Pulmonary artery endothelial cell (primary cell): ENCODE data around the gene APAF1. TPM values are rescaled to one million over a fixed set of nuclear protein-coding genes. Genes with fewer than 3 reads are reported as not detected.
A peak's percentile ranks its signal among the peaks of the same experiment; 100 is the strongest.
"Not testable (repeated sequence)": the region's sequence is repeated elsewhere in the genome, so short reads cannot be mapped to it uniquely, and the experiment has no call there.

Source experiments
- DNase-seq: peaks from one replicate; pipeline ENCODE4 v3.0.0-alpha.2; 2011; ENCODE audit warnings: low read depth, low spot score
- total RNA-seq: library from RNA; depleted of rRNA; stranded (reverse); fragments of >200 nt; gene quantifications from 2 replicates; pipeline ENCODE4 v1.2.3, GENCODE V29; 2014

APAF1 gene, protein sequence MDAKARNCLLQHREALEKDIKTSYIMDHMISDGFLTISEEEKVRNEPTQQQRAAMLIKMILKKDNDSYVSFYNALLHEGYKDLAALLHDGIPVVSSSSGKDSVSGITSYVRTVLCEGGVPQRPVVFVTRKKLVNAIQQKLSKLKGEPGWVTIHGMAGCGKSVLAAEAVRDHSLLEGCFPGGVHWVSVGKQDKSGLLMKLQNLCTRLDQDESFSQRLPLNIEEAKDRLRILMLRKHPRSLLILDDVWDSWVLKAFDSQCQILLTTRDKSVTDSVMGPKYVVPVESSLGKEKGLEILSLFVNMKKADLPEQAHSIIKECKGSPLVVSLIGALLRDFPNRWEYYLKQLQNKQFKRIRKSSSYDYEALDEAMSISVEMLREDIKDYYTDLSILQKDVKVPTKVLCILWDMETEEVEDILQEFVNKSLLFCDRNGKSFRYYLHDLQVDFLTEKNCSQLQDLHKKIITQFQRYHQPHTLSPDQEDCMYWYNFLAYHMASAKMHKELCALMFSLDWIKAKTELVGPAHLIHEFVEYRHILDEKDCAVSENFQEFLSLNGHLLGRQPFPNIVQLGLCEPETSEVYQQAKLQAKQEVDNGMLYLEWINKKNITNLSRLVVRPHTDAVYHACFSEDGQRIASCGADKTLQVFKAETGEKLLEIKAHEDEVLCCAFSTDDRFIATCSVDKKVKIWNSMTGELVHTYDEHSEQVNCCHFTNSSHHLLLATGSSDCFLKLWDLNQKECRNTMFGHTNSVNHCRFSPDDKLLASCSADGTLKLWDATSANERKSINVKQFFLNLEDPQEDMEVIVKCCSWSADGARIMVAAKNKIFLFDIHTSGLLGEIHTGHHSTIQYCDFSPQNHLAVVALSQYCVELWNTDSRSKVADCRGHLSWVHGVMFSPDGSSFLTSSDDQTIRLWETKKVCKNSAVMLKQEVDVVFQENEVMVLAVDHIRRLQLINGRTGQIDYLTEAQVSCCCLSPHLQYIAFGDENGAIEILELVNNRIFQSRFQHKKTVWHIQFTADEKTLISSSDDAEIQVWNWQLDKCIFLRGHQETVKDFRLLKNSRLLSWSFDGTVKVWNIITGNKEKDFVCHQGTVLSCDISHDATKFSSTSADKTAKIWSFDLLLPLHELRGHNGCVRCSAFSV (N-terminal part only)
- 29.3 and 40.8 TPM in 2 replicates for total RNA-seq

DNA sequence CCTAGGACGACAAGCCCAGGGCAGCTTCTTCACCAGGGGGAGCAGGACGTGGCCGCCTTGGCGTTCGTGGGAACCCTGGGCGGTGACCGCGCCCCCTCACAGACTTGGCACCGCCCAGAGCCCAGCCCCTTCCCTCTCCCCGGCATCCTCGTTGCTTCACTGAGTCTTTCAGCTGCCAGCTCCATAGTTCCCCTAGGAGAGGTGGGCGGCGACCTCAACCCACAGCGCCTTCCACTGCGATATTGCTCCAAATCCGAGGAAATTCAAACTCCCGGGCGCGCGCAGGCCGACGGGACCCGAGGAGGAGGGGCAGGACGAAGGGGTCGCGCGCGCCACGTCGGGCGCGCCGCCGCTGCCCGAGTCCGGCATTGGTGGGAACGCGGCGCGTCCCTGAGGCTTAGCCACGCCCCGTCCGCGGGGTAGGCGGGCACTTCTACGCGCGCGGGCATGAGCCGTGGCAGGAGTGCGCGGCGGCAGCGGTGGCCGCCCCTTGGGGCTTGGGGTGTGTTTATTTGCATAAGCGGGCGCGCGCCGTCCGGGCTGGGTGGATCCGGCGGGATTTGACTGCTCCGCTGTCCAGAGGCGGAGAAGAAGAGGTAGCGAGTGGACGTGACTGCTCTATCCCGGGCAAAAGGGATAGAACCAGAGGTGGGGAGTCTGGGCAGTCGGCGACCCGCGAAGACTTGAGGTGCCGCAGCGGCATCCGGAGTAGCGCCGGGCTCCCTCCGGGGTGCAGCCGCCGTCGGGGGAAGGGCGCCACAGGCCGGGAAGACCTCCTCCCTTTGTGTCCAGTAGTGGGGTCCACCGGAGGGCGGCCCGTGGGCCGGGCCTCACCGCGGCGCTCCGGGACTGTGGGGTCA is at the start of gene APAF1, which contains the start of gene IKBIP:
APAF1 (plus strand) TSS at position 579 of the 860 bp plus-strand sequence. CDS start 3,070 bp downstream, outside the sequence.
IKBIP (minus strand) TSS at position 77 of the 860 bp plus-strand sequence. CDS start 87 bp downstream, outside the sequence.
- peak; percentile 87 for DNase-seq

DNA sequence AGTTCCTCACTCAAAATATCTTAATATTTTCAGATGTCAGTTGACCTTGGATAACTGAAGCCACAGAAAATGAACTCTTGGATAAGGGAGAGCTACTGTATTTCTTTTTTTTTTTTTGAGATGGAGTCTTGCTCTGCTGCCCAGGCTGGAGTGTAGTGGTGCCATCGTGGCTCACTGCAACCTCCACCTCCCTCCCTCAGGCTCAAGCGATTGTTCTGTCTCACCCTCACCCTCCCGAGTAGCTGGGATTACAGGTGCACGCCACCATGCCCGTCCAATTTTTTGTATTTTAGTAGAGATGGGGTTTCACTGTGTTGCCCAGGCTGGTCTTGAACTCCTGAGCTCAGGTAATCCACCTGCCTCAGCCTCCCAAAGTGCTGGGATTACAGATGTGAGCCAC is 47.8 kb upstream of the APAF1 start:
- not testable (repeated sequence) for DNase-seq

DNA sequence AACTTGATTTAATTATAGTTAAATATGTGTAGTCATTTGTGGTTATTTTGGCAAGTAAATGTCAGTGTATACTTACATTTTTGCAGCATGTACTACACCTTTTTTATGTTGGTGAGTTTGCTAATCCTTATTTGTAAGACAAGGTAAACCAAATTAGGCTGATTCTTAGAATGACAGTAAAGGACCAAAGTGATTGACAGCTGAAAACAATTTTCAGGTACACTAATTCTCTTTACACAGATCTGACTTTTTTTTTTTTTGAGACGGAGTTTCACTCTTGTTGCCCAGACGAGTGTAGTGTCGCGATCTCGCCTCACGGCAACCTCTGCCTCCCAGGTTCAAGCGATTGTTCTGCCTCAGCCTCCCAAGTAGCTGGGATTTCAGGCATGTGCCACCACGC is 43.2 kb upstream of the APAF1 start:
- no peak for DNase-seq

DNA sequence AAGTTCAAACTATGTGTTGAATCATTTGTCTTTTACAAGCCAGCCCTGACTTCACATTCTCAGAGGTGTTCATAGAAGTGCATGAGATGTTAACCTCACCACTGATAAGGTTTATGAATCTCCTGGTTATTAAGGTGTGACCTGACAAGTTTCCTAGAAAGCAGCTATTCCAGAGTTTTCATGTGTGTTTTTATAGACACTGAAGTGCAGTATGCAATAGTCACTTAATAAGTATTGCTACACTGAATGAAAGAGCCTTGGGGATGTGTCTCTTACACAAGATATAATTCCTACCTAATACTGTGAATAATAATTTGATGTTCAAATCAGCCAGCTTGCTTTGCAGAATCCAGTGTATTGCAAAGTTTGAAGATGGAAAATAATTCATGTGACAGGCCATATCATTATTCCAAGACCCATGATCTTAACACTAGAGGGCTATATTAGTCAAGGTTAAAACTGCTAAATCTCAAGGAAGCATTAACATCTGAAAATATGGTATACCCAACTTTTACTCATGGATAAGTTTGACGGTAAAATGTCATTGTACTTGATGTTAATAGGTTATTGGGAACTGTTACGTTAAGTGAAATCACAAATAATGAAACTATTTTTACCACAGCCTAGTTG is 38.6 kb upstream of the APAF1 start:
- no peak for DNase-seq

DNA sequence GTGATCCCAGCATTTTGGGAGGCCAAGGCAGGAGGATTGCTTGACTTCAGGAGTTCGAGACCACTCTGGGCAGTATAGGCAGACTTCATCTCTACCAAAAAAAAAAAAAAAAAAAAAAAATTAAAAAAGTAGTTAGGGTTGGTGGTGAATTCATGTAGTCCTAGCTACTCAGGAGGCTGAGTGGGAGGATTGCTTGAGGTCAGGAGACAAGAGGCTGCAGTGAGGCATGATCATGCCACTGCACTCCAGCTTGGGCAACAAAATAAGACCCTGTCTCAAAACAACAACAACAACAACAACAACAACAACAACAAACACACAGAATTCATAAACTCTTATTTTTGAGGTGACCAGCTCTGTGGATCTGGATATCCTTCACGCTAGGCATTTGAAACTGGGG is 34.5 kb upstream of the APAF1 start:
- DNase-seq = no peak

DNA sequence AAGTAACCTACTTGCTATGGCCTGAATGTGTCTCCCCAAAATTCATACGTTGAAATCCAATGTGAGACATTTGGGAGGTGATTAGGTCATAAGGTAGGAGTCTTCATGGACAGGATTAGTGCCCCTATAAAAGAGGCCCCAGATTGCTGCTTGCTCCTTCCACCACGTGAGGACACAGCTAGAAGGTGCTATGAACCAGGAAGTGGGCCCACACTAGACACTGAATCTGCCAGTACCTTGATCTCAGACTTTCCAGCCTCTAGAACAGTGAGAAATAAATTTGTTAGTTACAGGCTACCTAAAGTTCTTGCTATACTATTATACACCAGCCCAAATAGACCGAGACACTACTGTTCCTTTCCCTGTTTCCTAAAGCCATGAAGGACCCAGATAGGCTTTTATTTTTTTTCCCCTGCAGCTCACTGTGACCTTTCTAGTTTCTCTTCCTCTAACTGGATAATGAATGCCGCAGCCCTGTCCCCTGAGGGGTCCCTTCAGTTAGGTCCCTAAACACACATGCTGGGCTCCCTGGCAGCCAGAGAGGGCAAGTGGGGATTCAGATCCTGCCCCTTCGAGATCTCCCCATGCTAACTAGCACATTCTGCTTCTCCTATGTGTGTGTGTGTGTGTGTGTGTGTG is 32.3 kb upstream of the APAF1 start:
- no peak for DNase-seq

DNA sequence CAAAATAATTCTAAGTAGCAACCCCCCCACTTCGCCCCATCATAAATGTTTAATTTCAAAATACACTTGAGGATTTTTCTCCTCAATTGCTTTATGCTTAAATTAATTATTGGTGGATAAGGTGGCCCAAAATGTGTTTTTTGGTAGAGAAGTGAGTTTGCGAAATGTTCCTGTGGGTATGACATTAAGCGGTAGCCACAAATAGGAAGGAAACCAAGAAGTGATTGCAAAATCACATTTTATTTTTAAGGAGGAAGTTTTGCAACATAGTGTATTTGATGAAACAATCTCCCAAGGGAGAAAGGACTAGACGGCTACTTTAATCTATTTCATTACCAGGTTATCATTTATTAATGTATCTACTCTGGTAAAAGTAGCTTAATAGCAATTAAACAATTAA is 26.1 kb upstream of the APAF1 start:
- DNase-seq = no peak

DNA sequence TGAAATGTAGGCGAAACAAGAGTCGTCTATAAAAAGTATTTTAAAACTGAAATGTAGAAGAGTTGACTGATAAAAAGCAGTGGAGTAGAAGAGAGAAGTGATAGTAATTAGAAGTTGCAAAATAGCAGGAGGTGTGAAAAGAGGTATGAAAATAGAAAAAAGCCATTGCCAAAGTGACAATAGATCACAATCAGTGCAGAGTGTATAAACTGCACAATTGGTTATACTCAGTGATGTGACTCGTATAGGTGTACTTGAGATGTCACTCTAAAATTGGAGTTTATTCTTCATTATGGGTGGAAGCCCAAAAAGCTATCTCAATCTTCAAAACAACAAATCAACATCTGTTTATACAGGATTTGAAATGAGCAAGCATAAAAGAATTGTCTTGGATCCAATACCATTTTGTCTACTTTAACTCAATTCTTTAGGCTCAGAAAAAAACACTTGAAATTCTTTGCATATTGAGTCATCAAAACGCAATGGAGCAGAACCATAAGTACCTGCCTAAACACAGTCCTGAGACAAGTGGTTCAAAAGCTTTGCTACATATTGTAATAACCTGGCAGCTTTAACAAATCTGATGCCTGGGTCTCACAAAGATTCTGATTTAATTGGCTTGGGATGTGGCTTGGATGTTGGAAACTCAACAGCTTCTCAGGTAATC is 9.3 kb upstream of the APAF1 start:
- DNase-seq = peak; percentile 27

DNA sequence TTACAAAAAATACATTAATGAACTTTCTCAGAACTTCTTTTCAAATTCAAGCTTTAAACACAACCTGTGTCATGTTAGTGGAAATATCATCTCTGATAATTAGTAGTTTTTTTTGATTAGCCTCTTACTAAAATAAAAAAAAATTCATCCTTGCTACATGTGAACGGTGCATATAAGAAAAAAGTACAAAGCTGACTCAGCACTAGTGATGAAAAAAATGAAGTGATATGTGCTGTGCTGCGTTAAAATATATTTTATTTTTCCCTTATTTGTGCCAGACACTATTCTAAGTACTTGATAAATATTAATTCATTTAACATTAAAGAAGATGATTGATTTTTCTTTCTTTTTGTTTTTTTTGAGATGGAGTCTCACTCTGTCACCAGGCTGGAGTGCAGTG is 8.0 kb upstream of the APAF1 start:
- DNase-seq = no peak

DNA sequence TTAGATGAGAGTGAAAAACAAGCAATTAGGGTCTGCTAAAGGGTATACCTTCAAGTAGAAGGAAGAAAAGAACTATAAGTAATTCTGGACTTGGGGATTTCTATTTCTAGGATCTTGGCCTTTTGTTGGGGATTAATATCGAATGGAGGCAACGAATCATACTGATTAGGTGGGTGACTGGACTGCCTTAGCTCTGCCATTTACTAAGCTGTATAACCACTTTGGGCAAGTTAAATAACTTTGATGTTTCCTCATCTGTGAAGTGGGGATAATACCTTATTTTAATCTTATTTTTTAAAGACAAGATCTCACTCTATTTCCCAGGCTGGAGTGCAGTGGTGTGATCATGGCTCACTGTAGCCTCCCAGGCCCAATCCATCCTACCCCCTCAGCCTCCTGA is 7.1 kb upstream of the APAF1 start:
- DNase-seq = no peak

DNA sequence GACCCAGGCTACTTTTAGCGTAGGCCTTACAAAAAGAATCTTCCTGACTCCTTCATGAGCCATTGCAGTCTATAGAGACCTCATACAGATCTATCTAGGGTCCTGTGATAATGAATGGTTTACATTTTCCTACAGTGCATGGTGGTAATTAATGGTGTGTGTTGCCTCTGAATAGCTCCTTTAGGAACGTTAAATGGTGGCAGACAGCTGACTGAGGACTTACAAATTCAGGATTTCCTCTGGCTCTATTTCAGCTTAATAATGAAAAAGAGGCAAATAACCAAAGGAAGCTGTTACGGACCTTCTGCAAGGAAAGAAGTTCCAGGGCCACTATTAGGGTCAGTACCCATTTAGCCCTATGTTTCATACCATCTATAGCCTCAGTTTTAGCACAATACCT is 5.6 kb upstream of the APAF1 start:
- DNase-seq = no peak

DNA sequence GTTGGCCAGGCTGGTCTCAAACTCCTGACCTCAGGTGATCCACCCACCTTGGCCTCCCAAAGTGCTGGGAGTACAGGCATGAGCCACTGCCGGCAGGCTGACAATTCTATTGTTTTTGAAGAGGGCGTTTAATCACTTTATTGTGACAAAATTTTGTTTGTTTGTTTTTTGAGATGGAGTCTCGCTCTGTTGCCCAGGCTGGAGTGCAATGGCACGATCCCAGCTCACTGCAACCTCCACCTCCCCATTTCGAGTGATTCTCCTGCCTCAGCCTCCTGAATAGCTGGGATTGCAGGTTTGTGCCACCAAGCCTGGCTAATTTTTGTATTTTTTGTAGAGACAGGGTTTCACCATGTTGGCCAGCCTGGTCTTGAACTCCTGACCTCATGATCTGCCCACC is 2.3 kb upstream of the APAF1 start:
- DNase-seq = not testable (repeated sequence)

DNA sequence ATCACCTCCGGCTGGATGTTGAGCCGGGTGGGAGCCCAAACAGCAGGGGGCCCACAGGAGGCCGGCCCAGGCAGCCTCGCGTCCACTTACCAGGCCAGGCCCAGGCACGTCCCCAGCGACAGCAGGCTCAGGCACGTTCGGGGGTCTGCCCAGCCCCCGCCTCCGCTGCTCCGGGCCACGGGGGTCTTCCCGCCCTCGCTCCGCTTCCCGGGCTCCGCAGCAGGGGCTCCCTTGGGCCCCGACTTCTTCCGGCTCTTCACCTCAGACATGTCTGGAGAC is 718 bp upstream of the APAF1 start:
- DNase-seq = peak; percentile 10

DNA sequence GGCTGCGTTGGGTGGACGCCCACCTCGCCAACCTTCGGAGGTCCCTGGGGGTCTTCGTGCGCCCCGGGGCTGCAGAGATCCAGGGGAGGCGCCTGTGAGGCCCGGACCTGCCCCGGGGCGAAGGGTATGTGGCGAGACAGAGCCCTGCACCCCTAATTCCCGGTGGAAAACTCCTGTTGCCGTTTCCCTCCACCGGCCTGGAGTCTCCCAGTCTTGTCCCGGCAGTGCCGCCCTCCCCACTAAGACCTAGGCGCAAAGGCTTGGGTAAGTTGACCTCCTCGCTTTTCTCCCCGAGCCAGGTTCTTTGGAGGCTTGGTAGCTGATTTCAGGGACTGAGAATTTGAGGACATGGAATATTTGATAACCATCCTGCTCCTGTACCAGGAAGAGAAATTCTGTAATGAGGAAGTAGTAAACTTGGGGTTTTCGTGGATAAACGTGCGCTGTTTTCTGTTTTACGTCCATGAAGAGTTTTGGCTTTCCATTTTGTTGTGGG is 530 bp downstream of the APAF1 start:
- no peak for DNase-seq

DNA sequence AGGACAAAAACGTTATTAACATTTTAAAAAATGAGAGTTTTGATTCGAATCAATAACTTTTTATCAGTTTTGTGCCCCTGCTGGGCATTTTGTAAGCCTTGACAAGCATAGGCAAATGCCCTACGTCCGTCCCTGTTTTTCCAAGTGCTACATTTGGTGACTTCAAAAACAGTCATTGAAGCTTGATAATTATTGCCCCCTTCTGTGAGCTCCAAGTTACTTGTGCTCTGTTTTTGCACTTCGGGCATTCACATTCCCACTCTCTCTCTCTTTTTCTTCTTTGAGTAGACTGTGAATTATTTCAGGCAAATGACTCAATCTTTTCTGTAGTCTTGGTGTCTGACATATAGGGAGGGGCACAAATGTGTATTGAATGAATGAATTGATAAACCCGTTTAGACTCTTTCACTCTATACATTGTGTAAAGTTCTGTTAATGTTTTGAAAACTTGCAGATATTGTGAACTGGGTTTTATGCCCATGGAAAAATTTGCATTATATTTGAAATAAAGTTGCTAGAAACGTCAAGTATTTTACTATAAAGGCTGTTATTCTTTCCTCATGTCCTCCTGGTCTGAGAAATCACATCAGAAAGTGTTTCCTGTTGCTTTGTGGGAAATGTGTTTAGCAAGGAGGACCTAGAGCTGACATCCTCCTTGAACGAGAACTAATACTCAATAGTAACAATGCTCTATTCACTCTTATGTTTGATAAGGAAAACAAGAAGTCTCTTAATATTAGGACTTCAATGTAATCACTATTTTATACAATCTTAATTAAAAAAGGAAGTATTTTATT is 1.4 kb downstream of the APAF1 start:
- DNase-seq = no peak

DNA sequence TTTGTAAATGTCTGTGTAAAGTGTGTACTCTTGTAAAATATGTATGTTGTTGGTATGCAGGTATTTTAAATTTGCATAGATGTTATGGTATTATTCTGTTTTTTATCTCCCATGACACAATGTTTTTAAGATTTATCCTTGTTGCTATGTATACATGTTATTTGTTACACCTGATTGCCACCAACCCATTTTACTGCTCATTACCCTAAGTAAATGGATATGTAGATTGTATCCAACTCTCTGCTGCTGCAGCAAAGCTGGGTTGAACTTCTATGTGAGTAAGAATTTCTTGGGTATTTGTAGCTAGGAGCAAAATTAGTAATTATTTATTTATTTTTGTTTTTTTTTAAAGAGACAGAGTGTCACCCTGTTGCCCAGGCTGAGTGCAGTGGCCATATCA is 6.2 kb downstream of the APAF1 start:
- DNase-seq = no peak

DNA sequence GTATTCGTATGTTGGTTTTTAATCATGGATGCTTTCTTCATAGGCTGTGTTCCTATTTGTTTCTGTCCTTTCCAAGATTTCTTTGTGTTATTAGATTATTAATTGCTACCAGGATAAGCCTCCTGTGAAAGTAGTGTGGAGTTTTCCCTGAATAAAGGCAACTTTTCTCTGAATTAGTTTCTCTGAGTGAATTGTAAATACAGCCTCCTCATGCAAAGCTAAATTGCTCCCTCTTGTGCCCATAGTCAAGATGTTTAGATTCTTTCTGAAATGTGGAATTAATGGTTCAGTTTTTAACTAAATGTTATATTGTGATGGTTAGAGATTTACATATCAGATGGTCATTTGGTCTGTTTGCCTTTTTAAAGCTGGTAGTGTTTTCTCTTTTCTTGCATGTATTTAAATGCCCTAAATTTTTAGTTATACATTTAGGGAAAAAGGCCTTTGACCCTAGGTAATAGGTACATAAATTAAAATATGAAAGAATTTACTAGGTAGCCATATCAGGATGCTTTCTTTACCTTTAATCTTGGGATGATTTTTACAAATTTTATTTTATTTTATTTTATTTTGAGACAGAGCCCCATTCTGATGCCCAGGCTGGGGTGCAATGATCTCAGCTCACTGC is 8.9 kb downstream of the APAF1 start:
- no peak for DNase-seq
